ENCODE data around the gene RUVBL1.

The RUVBL1 gene

DNA sequence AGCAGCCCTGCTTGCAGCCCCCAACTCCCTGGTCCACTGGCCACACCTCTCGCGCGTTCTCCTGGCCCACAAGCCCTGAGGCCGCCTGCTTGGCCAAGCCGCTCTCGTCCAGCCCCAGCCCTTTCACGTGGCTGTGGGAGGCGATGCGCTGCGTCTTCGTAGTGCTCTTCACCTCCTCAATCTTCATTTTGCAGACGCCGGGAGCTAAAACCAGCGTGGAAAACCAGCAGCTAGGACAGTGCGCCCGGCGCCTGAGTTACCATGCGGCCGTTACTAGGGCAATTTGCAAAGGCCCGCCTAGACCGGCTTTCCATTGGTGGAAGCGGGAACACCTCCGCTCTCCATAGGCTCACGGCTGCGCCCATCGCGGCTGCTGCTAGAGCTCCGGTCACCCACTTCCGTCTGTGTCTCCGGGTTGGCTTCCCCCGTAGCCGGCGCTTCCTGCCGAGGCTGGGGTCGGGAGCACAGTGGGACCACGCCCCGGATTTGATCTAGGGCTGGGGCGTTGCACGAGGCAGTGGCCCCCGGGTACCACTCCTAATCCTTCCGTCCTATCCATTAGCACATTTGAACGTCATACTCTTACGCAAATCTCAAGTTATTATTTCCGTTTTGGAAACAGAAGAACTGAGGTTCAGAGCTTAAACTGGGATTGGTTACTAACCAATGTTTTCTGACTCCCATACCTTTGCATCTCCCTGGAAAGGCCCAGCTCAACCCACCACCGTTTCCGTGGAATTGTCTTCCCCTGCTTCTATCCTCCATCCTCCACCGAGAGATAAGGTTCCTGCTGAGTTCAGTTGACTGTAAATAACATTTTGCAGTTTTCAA is at the start of gene RUVBL1:
Gene RUVBL1 (minus strand): TSS at position 275 of the 831 bp plus-strand sequence. CDS start 88 bp downstream, at position 187.
- Histone ChIP-seq H3K9ac (ENCODE audit: low read length) (peak within 1 kb of the TSS; percentile 94), H3K27me3 (replicated peaks; ENCODE audit: insufficient read depth, low read length) (no peaks in the 10 kb centered on the region), H3K27ac (ENCODE audit: low read length) (peak within 1 kb of the TSS; percentile 64), H4K20me1 (ENCODE audit: insufficient read depth, low read length) (no peaks in the 10 kb centered on the region), H3K36me3 (replicated peaks; ENCODE audit: insufficient read depth, low read length) (no peaks in the 10 kb centered on the region), H3K4me1 (ENCODE audit: low read length) (peaks cover 9% of the 10 kb centered on the region; the same call in 1 of the 2 replicates), H3K9me3 (replicated peaks; ENCODE audit: insufficient read depth, low read length) (no peaks in the 10 kb centered on the region), H3K4me2 (ENCODE audit: low read depth, low read length) (peak within 1 kb of the TSS; percentile 77), H2AFZ (ENCODE audit: low read length) (peak within 1 kb of the TSS; percentile 97), H3K79me2 (ENCODE audit: low read length) (peaks cover 27% of the 10 kb centered on the region), H3K4me3 (ENCODE audit: low read length) (peak within 1 kb of the TSS; percentile 93), H3F3A (ENCODE audit: insufficient read depth, low read length) (peaks cover 3% of the 10 kb centered on the region; the same call in 1 of the 2 replicates), H3K9me2 (replicated peaks; ENCODE audit: insufficient read depth, low read length) (no peaks in the 10 kb centered on the region)
- DNase-seq: peak; percentile 98
- no peak for TF ChIP-seq EZH2phosphoT487 (IDR thresholded peaks at IDR 0.05; ENCODE audit: low read length)
- TF ChIP-seq, protein P1, sequence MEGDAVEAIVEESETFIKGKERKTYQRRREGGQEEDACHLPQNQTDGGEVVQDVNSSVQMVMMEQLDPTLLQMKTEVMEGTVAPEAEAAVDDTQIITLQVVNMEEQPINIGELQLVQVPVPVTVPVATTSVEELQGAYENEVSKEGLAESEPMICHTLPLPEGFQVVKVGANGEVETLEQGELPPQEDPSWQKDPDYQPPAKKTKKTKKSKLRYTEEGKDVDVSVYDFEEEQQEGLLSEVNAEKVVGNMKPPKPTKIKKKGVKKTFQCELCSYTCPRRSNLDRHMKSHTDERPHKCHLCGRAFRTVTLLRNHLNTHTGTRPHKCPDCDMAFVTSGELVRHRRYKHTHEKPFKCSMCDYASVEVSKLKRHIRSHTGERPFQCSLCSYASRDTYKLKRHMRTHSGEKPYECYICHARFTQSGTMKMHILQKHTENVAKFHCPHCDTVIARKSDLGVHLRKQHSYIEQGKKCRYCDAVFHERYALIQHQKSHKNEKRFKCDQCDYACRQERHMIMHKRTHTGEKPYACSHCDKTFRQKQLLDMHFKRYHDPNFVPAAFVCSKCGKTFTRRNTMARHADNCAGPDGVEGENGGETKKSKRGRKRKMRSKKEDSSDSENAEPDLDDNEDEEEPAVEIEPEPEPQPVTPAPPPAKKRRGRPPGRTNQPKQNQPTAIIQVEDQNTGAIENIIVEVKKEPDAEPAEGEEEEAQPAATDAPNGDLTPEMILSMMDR (IDR thresholded peaks at IDR 0.05; ENCODE audit: low read length): no peak
- no peak for TF ChIP-seq EZH2 (optimal IDR thresholded peaks at IDR 0.05; ENCODE audit: low read depth, low read length)

DNA sequence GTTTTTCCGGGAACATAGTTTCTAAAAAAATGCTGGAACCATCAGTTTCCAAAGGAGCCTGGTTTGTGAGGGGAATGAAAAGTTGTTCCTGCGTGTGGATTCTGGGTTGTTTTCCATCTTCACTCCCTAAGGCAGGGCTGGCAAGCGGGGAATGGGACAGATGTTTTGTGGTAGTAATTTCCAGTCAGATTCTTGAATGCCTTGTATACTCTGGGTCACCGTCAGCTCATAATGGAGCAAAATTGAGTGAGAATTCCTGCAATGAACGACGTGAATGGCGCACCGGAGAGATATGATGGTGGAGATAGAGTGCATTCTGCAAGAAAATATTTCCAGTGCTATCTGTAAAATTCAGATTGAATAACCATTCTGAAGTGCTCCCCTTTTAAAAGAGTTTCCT is 49.6 kb upstream of the RUVBL1 start:
- Histone ChIP-seq H2AFZ (ENCODE audit: low read length) (no peak overlapping the region), H4K20me1 (ENCODE audit: insufficient read depth, low read length) (no peaks in the 10 kb centered on the region), H3K27ac (ENCODE audit: low read length) (no peak overlapping the region), H3K36me3 (replicated peaks; ENCODE audit: insufficient read depth, low read length) (no peaks in the 10 kb centered on the region), H3K4me3 (ENCODE audit: low read length) (no peak overlapping the region), H3K27me3 (replicated peaks; ENCODE audit: insufficient read depth, low read length) (no peaks in the 10 kb centered on the region), H3K9me2 (replicated peaks; ENCODE audit: insufficient read depth, low read length) (no peaks in the 10 kb centered on the region), H3K9me3 (replicated peaks; ENCODE audit: insufficient read depth, low read length) (no peaks in the 10 kb centered on the region), H3K4me2 (ENCODE audit: low read depth, low read length) (no peak overlapping the region), H3K9ac (ENCODE audit: low read length) (no peak overlapping the region), H3F3A (ENCODE audit: insufficient read depth, low read length) (no peaks in the 10 kb centered on the region), H3K79me2 (ENCODE audit: low read length) (peaks cover 32% of the 10 kb centered on the region), H3K4me1 (ENCODE audit: low read length) (0 out of 2 replicates have a peak, but pooled peaks cover 3% of the 10 kb centered on the region)
- no peak for DNase-seq
- TF ChIP-seq, protein P1 (IDR thresholded peaks at IDR 0.05; ENCODE audit: low read length): no peak
- TF ChIP-seq EZH2 (optimal IDR thresholded peaks at IDR 0.05; ENCODE audit: low read depth, low read length) (no peak), EZH2phosphoT487 (IDR thresholded peaks at IDR 0.05; ENCODE audit: low read length) (no peak)

DNA sequence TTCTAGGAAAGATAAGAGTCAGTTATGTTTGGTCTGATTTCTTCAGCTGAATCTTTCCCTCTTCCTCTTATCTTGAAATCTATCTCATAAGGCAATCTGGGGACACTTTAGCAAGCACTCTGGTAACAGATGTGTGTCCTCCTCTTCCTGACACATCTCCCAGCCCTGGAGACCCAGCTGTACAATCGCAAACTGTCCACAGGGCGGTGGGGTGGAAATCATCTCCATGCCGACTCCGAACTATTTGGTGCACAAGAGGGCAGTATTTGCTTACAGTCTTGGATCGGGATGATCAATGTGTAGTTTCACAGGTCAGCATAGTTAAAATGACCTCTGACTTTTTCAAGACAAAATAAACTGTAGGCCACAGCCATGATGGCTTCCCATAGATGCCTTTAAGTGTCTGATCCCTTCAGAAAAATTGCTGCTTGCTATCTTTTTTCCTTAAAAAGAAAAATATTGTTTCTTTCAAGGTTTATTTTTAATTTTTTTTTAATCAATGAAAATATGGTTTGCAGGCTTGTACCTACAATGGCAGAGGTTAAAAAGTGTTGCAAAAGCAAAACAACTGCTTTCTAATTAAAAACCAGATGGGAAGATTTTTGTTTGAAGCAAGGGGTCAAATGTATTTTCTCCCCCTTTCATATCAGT is 47.4 kb upstream of the RUVBL1 start:
- DNase-seq: no peak
- no peak overlapping the region for H3K9ac ChIP-seq (ENCODE audit: low read length)

More for the DNA sequence above, 47.4 kb upstream of the RUVBL1 start:
- H3K36me3 ChIP-seq (replicated peaks; ENCODE audit: insufficient read depth, low read length): no peaks in the 10 kb centered on the region
- TF ChIP-seq EZH2phosphoT487 (IDR thresholded peaks at IDR 0.05; ENCODE audit: low read length) (no peak), EZH2 (optimal IDR thresholded peaks at IDR 0.05; ENCODE audit: low read depth, low read length) (no peak)
- TF ChIP-seq, protein P1 (IDR thresholded peaks at IDR 0.05; ENCODE audit: low read length): peak; percentile 2; the same call in 1 of the 2 replicates
- H3K4me1 ChIP-seq (ENCODE audit: low read length): 0 out of 2 replicates have a peak, but pooled peaks cover 3% of the 10 kb centered on the region
- no peak overlapping the region for H3K27ac ChIP-seq (ENCODE audit: low read length)
- no peaks in the 10 kb centered on the region for H3K9me3 ChIP-seq (replicated peaks; ENCODE audit: insufficient read depth, low read length)
- H2AFZ ChIP-seq (ENCODE audit: low read length): no peak overlapping the region
- H3K4me3 ChIP-seq (ENCODE audit: low read length): no peak overlapping the region
- no peaks in the 10 kb centered on the region for H4K20me1 ChIP-seq (ENCODE audit: insufficient read depth, low read length)
- H3K27me3 ChIP-seq (replicated peaks; ENCODE audit: insufficient read depth, low read length): no peaks in the 10 kb centered on the region
- peaks cover 41% of the 10 kb centered on the region for H3K79me2 ChIP-seq (ENCODE audit: low read length)
- H3F3A ChIP-seq (ENCODE audit: insufficient read depth, low read length): no peaks in the 10 kb centered on the region
- H3K4me2 ChIP-seq (ENCODE audit: low read depth, low read length): no peak overlapping the region
- H3K9me2 ChIP-seq (replicated peaks; ENCODE audit: insufficient read depth, low read length): no peaks in the 10 kb centered on the region

All from MM.1S (cell line).